ENCODE measurements around the gene TMEM132A. TPM values are rescaled to one million over a fixed set of nuclear protein-coding genes. Genes with fewer than 3 reads are reported as not detected.

Gene TMEM132A
- total RNA-seq, 1 experiment from 2014 or later, result 54.4 TPM

GRCh38 chr11:60938500-60938899 lies 14.2 kb downstream of the TMEM132A start:
- BruUV-seq (replicated peaks), result no TSS peak
- peaks cover 23% of the 10 kb centered on the region for H3K4me1 ChIP-seq (replicated peaks; ENCODE audit: insufficient read depth)
- H3K4me2 ChIP-seq, result no peak overlapping the region
- H3K27me3 ChIP-seq (ENCODE audit: insufficient read depth, low read depth), result no peaks in the 10 kb centered on the region
- no peak overlapping the region for H3K27ac ChIP-seq
- TF ChIP-seq EZH2 (IDR thresholded peaks at IDR 0.05; ENCODE audit: low read depth), result no peak
- TF ChIP-seq, protein P1, sequence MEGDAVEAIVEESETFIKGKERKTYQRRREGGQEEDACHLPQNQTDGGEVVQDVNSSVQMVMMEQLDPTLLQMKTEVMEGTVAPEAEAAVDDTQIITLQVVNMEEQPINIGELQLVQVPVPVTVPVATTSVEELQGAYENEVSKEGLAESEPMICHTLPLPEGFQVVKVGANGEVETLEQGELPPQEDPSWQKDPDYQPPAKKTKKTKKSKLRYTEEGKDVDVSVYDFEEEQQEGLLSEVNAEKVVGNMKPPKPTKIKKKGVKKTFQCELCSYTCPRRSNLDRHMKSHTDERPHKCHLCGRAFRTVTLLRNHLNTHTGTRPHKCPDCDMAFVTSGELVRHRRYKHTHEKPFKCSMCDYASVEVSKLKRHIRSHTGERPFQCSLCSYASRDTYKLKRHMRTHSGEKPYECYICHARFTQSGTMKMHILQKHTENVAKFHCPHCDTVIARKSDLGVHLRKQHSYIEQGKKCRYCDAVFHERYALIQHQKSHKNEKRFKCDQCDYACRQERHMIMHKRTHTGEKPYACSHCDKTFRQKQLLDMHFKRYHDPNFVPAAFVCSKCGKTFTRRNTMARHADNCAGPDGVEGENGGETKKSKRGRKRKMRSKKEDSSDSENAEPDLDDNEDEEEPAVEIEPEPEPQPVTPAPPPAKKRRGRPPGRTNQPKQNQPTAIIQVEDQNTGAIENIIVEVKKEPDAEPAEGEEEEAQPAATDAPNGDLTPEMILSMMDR (conservative IDR thresholded peaks at IDR 0.05), result no peak
- CTCF ChIA-PET, result no interaction called here
- POLR2A ChIA-PET (ENCODE audit: unreplicated experiment), result interaction anchor here (0.6 kb wide), 1 partner anchor 25 kb away, joined by 5 read pairs; the partner anchor contains the start of gene TMEM109
- DNase-seq, result peak in 1 of 2 experiments; percentile 22
- no peak overlapping the region for H2AFZ ChIP-seq
- H3K9me2 ChIP-seq (ENCODE audit: insufficient read depth), result no peaks in the 10 kb centered on the region
- H3K36me3 ChIP-seq (ENCODE audit: low read depth), result no peaks in the 10 kb centered on the region
- H3F3A ChIP-seq (ENCODE audit: insufficient read depth, low read depth), result peaks cover 18% of the 10 kb centered on the region
- no peak overlapping the region for H3K4me3 ChIP-seq
- no peaks in the 10 kb centered on the region for H4K20me1 ChIP-seq (ENCODE audit: insufficient read depth)
- H3K9me3 ChIP-seq (ENCODE audit: insufficient read depth, low read depth), result no peaks in the 10 kb centered on the region
- no peaks in the 10 kb centered on the region for H3K79me2 ChIP-seq (ENCODE audit: low read depth)
- intact Hi-C loops (cut with micrococcal nuclease; ENCODE audit: unreplicated experiment), result no loop called here

DNA sequence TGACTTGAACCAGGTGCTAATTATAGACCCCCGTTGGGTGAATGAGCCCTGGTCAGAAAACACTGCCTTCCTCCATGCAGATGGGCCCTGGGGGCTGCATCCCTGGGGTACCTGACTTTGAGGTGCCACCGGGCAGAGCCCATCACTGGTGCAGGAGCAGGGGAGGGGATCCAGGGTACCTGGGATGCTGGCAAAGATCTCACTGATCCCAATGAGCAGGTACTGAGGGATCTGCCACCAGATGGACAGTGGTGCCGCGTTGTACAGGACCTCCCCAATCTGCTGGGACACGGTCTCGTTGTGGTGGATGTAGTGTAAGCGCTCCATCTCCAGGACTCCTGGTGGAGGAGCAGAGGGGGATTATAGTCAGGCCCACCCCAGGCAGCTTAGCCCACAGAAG lies 15.0 kb downstream of the TMEM132A start:
- no peak overlapping the region for H3K4me2 ChIP-seq
- DNase-seq, result no peak
- H3K27ac ChIP-seq, result no peak overlapping the region
- ChIA-PET POLR2A (ENCODE audit: unreplicated experiment) (no interaction called here), CTCF (interaction anchor here (0.6 kb wide), 1 partner anchor 110 kb away, joined by 6 read pairs; no protein-coding TSS in a partner anchor)
- TF ChIP-seq EZH2 (IDR thresholded peaks at IDR 0.05; ENCODE audit: low read depth), result no peak
- TF ChIP-seq, protein P1 (conservative IDR thresholded peaks at IDR 0.05), result no peak
- H3K79me2 ChIP-seq (ENCODE audit: low read depth), result no peaks in the 10 kb centered on the region
- no peaks in the 10 kb centered on the region for H3K9me3 ChIP-seq (ENCODE audit: insufficient read depth, low read depth)
- intact Hi-C loops (cut with micrococcal nuclease; ENCODE audit: unreplicated experiment), result no loop called here
- no peak overlapping the region for H3K4me3 ChIP-seq
- no peaks in the 10 kb centered on the region for H4K20me1 ChIP-seq (ENCODE audit: insufficient read depth)
- no peaks in the 10 kb centered on the region for H3K9me2 ChIP-seq (ENCODE audit: insufficient read depth)
- H3K4me1 ChIP-seq (replicated peaks; ENCODE audit: insufficient read depth), result peaks cover 26% of the 10 kb centered on the region
- TSS peak; percentile 21 for BruUV-seq (replicated peaks)
- no peaks in the 10 kb centered on the region for H3K27me3 ChIP-seq (ENCODE audit: insufficient read depth, low read depth)
- no peaks in the 10 kb centered on the region for H3K36me3 ChIP-seq (ENCODE audit: low read depth)
- H2AFZ ChIP-seq, result no peak overlapping the region
- H3F3A ChIP-seq (ENCODE audit: insufficient read depth, low read depth), result peaks cover 26% of the 10 kb centered on the region

GRCh38 chr11:60939855-60940254 lies 15.6 kb downstream of the TMEM132A start:
- BruUV-seq (replicated peaks), result no TSS peak
- no peaks in the 10 kb centered on the region for H3K27me3 ChIP-seq (ENCODE audit: insufficient read depth, low read depth)
- intact Hi-C loops (cut with micrococcal nuclease; ENCODE audit: unreplicated experiment), result no loop called here
- H3K36me3 ChIP-seq (ENCODE audit: low read depth), result no peaks in the 10 kb centered on the region
- H3K9me2 ChIP-seq (ENCODE audit: insufficient read depth), result no peaks in the 10 kb centered on the region
- DNase-seq, result peak in 1 of 2 experiments; percentile 21
- no peak overlapping the region for H3K4me2 ChIP-seq
- H3K9me3 ChIP-seq (ENCODE audit: insufficient read depth, low read depth), result no peaks in the 10 kb centered on the region
- H3K79me2 ChIP-seq (ENCODE audit: low read depth), result no peaks in the 10 kb centered on the region
- no peak overlapping the region for H2AFZ ChIP-seq
- peaks cover 26% of the 10 kb centered on the region for H3K4me1 ChIP-seq (replicated peaks; ENCODE audit: insufficient read depth)
- H3K27ac ChIP-seq, result no peak overlapping the region
- CTCF ChIA-PET, result interaction anchor here (0.6 kb wide), 1 partner anchor 109 kb away, joined by 6 read pairs; no protein-coding TSS in a partner anchor
- peaks cover 26% of the 10 kb centered on the region for H3F3A ChIP-seq (ENCODE audit: insufficient read depth, low read depth)
- no peak overlapping the region for H3K4me3 ChIP-seq
- H4K20me1 ChIP-seq (ENCODE audit: insufficient read depth), result no peaks in the 10 kb centered on the region
- no peak for TF ChIP-seq EZH2 (IDR thresholded peaks at IDR 0.05; ENCODE audit: low read depth)
- TF ChIP-seq, protein P1 (conservative IDR thresholded peaks at IDR 0.05), result no peak
- POLR2A ChIA-PET (ENCODE audit: unreplicated experiment), result interaction anchor here (0.7 kb wide), 1 partner anchor 359 kb away, joined by 6 read pairs; no protein-coding TSS in a partner anchor

Data from PC-9 (cell line).